Prostate gland (tissue), 2 donors: Measurements from ENCODE around the gene ATG16L2. TPM values are rescaled to one million over a fixed set of nuclear protein-coding genes. Genes with fewer than 3 reads are reported as not detected.
A peak's percentile ranks its signal among the peaks of the same experiment; 100 is the strongest.

Source experiments
- DNase-seq: peaks from one replicate; pipeline ENCODE4 v3.0.0-alpha.2; 2019; ENCODE audit warnings: low spot score
- H3K27ac ChIP-seq, 2 donors: fragments of 200-600 bp; sonication (generic); 2 replicates each; pipeline ENCODE4 v1.5.1; 2017 to 2019
- H3K27me3 ChIP-seq: fragments of 200-600 bp; sonication (generic); replicated peaks from 2 replicates; pipeline ENCODE4 v1.5.1; 2019; ENCODE audit not compliant: insufficient read depth
- H3K36me3 ChIP-seq, 2 donors: fragments of 200-600 bp; sonication (generic); 1 replicate in 1 of 2; 2 replicates in 1 of 2; pipeline versions ENCODE4 v1.5.1 to v1.8.1; 2017 to 2019
- H3K4me1 ChIP-seq: fragments of 200-600 bp; sonication (generic); replicated peaks from 2 replicates; pipeline ENCODE4 v1.5.1; 2019
- H3K4me3 ChIP-seq, 2 donors: fragments of 200-600 bp; sonication (generic); 2 replicates each; pipeline ENCODE4 v1.5.1; 2017 to 2019
- H3K9me3 ChIP-seq: fragments of 200-600 bp; sonication (generic); 2 replicates; pipeline ENCODE4 v1.5.1; 2017
- CTCF ChIP-seq, 4 experiments: fragments of 200-600 bp in 2 of 4; fragments of 450-650 bp in 2 of 4; sonication (generic) in 2 of 4; IDR thresholded peaks; 1 replicate in 3 of 4; 2 replicates in 1 of 4; pipeline ENCODE4 v1.5.1; 2016 to 2019; ENCODE audit warnings: antibody characterized with exemption in 4 of 4, mild to moderate bottlenecking in 2 of 4, moderate library complexity in 2 of 4
- POLR2A ChIP-seq: fragments of 450-650 bp; IDR thresholded peaks from one replicate; pipeline ENCODE4 v1.6.1; 2016; ENCODE audit warnings: antibody characterized with exemption, mild to moderate bottlenecking
- POLR2AphosphoS5 ChIP-seq: sonication (generic); formaldehyde crosslinking; IDR thresholded peaks from one replicate; pipeline ENCODE4 v1.6.1; 2017; ENCODE audit warnings: antibody characterized with exemption
- WGBS: methylation state at CpG from one replicate; pipeline ENCODE4 v1.1.5; 2018; 5-methylcytosine and 5-hydroxymethylcytosine counted together
- intact Hi-C: fragments of 100-400 bp; cut with DNase I; formaldehyde crosslinking; loops from one replicate; pipeline ENCODE4 v1.14.2; 2022
- total RNA-seq, 2 donors: library from RNA; depleted of rRNA; stranded (reverse); fragments of >200 nt; gene quantifications; one replicate each; pipeline ENCODE4 v1.1.0, GENCODE V29; 2016

ATG16L2 gene
- total RNA-seq, 2 donors from 2014 or later: 27.5 to 29.7 TPM

- Histone ChIP-seq H3K27ac (no peak overlapping the region), H3K4me1 (peaks cover 18% of the 10 kb centered on the region), H3K27me3 (no peaks in the 10 kb centered on the region), H3K4me3 (peak overlapping the region; percentile 66 to 93), H3K36me3 (no peaks in the 10 kb centered on the region), H3K9me3 (no peaks in the 10 kb centered on the region)
- TF ChIP-seq CTCF (IDR thresholded peaks at IDR 0.05) (no peak), POLR2A (no peak), POLR2AphosphoS5 (no peak)
- WGBS: 88% methylated on average over 4 of the region's 4 CpGs
- DNase-seq: no peak
- intact Hi-C loops: no loop called here
Measured at GRCh38 chr11:72779495-72780128, 34.6 kb upstream of the ATG16L2 start.

- no peaks in the 10 kb centered on the region for H3K9me3 ChIP-seq
- peak overlapping the region; percentile 84 to 86 for H3K27ac ChIP-seq
- TF ChIP-seq POLR2AphosphoS5 (no peak), CTCF (IDR thresholded peaks at IDR 0.05) (no peak), POLR2A (no peak)
- intact Hi-C loops: no loop called here
- H3K27me3 ChIP-seq: no peaks in the 10 kb centered on the region
- 51% methylated on average over 10 of the region's 10 CpGs for WGBS
- peaks cover 11% of the 10 kb centered on the region for H3K4me1 ChIP-seq
- peak overlapping the region; percentile 66 to 93 for H3K4me3 ChIP-seq
- no peak for DNase-seq
- no peaks in the 10 kb centered on the region for H3K36me3 ChIP-seq
Measured at GRCh38 chr11:72780296-72781062, 33.7 kb upstream of the ATG16L2 start.

GRCh38 chr11:72781063-72781312 is 33.2 kb upstream of the ATG16L2 start:
- intact Hi-C loops: no loop called here
- DNase-seq: peak; percentile 59
- Histone ChIP-seq H3K9me3 (no peaks in the 10 kb centered on the region), H3K36me3 (no peaks in the 10 kb centered on the region), H3K4me1 (peaks cover 11% of the 10 kb centered on the region), H3K4me3 (peak overlapping the region; percentile 66 to 93), H3K27ac (peak overlapping the region; percentile 84 to 86), H3K27me3 (no peaks in the 10 kb centered on the region)
- 10% methylated on average over 13 of the region's 17 CpGs for WGBS
- TF ChIP-seq POLR2A: peak; percentile 44
- no peak for TF ChIP-seq CTCF (IDR thresholded peaks at IDR 0.05)
- TF ChIP-seq POLR2AphosphoS5: peak; percentile 43

GRCh38 chr11:72781313-72782080 is 32.7 kb upstream of the ATG16L2 start:
- Histone ChIP-seq H3K27me3 (no peaks in the 10 kb centered on the region), H3K4me1 (peaks cover 16% of the 10 kb centered on the region), H3K4me3 (peak overlapping the region; percentile 66 to 93), H3K36me3 (no peaks in the 10 kb centered on the region), H3K9me3 (no peaks in the 10 kb centered on the region), H3K27ac (peak overlapping the region; percentile 84 to 86)
- 2% methylated on average over 47 of the region's 89 CpGs for WGBS
- TF ChIP-seq POLR2A: no peak
- TF ChIP-seq CTCF (IDR thresholded peaks at IDR 0.05): no peak
- no peak for TF ChIP-seq POLR2AphosphoS5
- intact Hi-C loops: no loop called here
- DNase-seq: peak; percentile 31
